PC-9 (cell line): ENCODE results near the gene HLX.

Experiments used
- CTCF ChIP-seq: fragments of 200-600 bp; sonication (generic); conservative IDR thresholded peaks from 2 replicates; pipeline ENCODE4 v1.6.1; 2017; ENCODE audit warnings: mixed run types, antibody characterized with exemption, mild to moderate bottlenecking, moderate library complexity
- EZH2 ChIP-seq: fragments of 200-600 bp; sonication (generic); IDR thresholded peaks from 2 replicates; pipeline ENCODE4 v1.8.0; 2017; ENCODE audit warnings: antibody characterized with exemption, low read depth

DNA sequence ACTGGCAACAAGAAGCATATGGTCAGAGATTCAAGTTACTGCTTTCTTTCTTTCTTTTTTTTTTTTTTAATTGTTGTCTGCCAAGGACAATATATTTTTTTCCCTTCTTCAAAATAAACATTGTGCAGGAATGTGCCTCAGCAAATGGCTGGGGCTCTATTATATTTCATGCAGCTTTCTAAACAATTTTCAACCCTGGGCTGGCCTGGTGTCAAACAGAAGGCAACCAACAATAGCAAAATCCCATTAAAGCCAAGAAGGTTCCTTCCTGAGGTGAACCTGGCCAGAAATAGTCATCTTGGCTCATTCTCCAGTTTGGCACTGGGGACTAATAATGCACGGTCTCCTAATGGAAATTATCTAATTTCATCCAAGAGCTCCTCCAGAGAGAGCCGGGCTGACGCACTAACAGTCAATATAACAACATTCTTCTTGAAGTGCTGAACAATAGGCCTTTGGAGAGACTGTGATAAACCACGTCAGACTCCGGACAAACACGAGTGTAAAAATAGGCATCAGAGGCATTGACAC is 35.7 kb upstream of the HLX start:
- TF ChIP-seq CTCF: no peak
- no peak for TF ChIP-seq EZH2
